22Rv1 (cell line): ENCODE data around the gene CALML6.

ENCODE experiments used
- H3K27ac ChIP-seq: fragments of 450-650 bp; 2 replicates; pipeline ENCODE4 v1.5.1; 2017
- CTCF ChIP-seq: fragments of 450-650 bp; IDR thresholded peaks from 2 replicates; pipeline ENCODE4 v1.5.1; 2017; ENCODE audit warnings: mild to moderate bottlenecking
- ZFX ChIP-seq: fragments of 450-650 bp; IDR thresholded peaks from 2 replicates; pipeline ENCODE4 v1.6.1; 2017; ENCODE audit warnings: antibody characterized with exemption, borderline replicate concordance

Gene CALML6

GRCh38 chr1:1924386-1924785 lies 9.3 kb downstream of the CALML6 start:
- no peak overlapping the region for H3K27ac ChIP-seq
- TF ChIP-seq CTCF (no peak), ZFX (no peak)

GRCh38 chr1:1924849-1925248 lies 9.8 kb downstream of the CALML6 start:
- no peak overlapping the region for H3K27ac ChIP-seq
- TF ChIP-seq ZFX, result no peak
- TF ChIP-seq CTCF, result no peak

- no peak for TF ChIP-seq CTCF
- no peak for TF ChIP-seq ZFX
- H3K27ac ChIP-seq, result no peak overlapping the region
Measured at GRCh38 chr1:1925437-1926345, 10.6 kb downstream of the CALML6 start.

- TF ChIP-seq ZFX (no peak), CTCF (no peak)
- no peak overlapping the region for H3K27ac ChIP-seq
Measured at GRCh38 chr1:1926346-1926811, 11.3 kb downstream of the CALML6 start.

GRCh38 chr1:1926886-1927660 lies 12.0 kb downstream of the CALML6 start:
- H3K27ac ChIP-seq, result no peak overlapping the region
- TF ChIP-seq ZFX, result no peak
- no peak for TF ChIP-seq CTCF

GRCh38 chr1:1927751-1928150 lies 12.7 kb downstream of the CALML6 start:
- TF ChIP-seq ZFX, result no peak
- no peak for TF ChIP-seq CTCF
- no peak overlapping the region for H3K27ac ChIP-seq
